ENCODE results near the gene SLC25A48. TPM values are rescaled to one million over a fixed set of nuclear protein-coding genes. Genes with fewer than 3 reads are reported as not detected.

SLC25A48 gene
- total and polyA plus RNA-seq, 2 donors (not counting 1 experiment from before 2014, with no cell fraction given): not detected

- Histone ChIP-seq H4K20me1 (ENCODE audit: control insufficient read depth, extremely low read depth, insufficient read depth, low read length) (no peaks in the 10 kb centered on the region), H3K4me3 (replicated peaks in 1 of 4; ENCODE audit: control extremely low read depth in 1 of 4, insufficient read depth in 1 of 4, low read depth in 3 of 4, low read length in 4 of 4) (no peak overlapping the region), H3K4me1 (ENCODE audit: control insufficient read depth, extremely low read depth, insufficient read depth, low read length) (no peaks in the 10 kb centered on the region), H3K27ac (ENCODE audit: insufficient read depth, low read length) (no peak overlapping the region), H2AFZ (ENCODE audit: low read length) (no peak overlapping the region), H3K27me3 (ENCODE audit: control insufficient read depth, insufficient read depth, low read length) (peaks cover 7% of the 10 kb centered on the region), H3K4me2 (ENCODE audit: extremely low read depth, insufficient read depth, low read length) (no peak overlapping the region), H3K79me2 (ENCODE audit: control insufficient read depth, insufficient read depth, low read length) (no peaks in the 10 kb centered on the region), H3K36me3 (ENCODE audit: control insufficient read depth, insufficient read depth, low read length) (no peaks in the 10 kb centered on the region), H3K9ac (ENCODE audit: insufficient read depth, low read length) (no peak overlapping the region), H3K9me3 (ENCODE audit: control insufficient read depth, insufficient read depth, low read depth, low read length) (no peaks in the 10 kb centered on the region)
- DNase-seq (ENCODE audit: low read depth in 2 of 2): no peak
- no peak for TF ChIP-seq EZH2 (IDR thresholded peaks at IDR 0.05; ENCODE audit: low read length, missing control alignments)
- no peak for TF ChIP-seq CTCF (conservative IDR thresholded peaks at IDR 0.05 in 1 of 2, IDR thresholded peaks at IDR 0.05 in 1 of 2; ENCODE audit: low read depth in 1 of 2, low read length in 2 of 2)
Observed at GRCh38 chr5:135894789-135895188, 60.3 kb downstream of the SLC25A48 start.

GRCh38 chr5:135895474-135896006 is 61.1 kb downstream of the SLC25A48 start, which contains the start of gene IL9:
Gene IL9 (minus strand): TSS chr5:135895841. CDS start chr5:135895816, 25 bp downstream.
- Histone ChIP-seq H3K79me2 (ENCODE audit: control insufficient read depth, insufficient read depth, low read length) (no peaks in the 10 kb centered on the region), H3K4me2 (ENCODE audit: extremely low read depth, insufficient read depth, low read length) (no peak within 1 kb of the TSS), H3K36me3 (ENCODE audit: control insufficient read depth, insufficient read depth, low read length) (no peaks in the 10 kb centered on the region), H3K4me1 (ENCODE audit: control insufficient read depth, extremely low read depth, insufficient read depth, low read length) (no peaks in the 10 kb centered on the region), H3K27me3 (ENCODE audit: control insufficient read depth, insufficient read depth, low read length) (peaks cover 7% of the 10 kb centered on the region), H3K27ac (ENCODE audit: insufficient read depth, low read length) (no peak within 1 kb of the TSS), H3K9ac (ENCODE audit: insufficient read depth, low read length) (no peak within 1 kb of the TSS), H4K20me1 (ENCODE audit: control insufficient read depth, extremely low read depth, insufficient read depth, low read length) (no peaks in the 10 kb centered on the region), H3K9me3 (ENCODE audit: control insufficient read depth, insufficient read depth, low read depth, low read length) (no peaks in the 10 kb centered on the region), H3K4me3 (replicated peaks in 1 of 4; ENCODE audit: control extremely low read depth in 1 of 4, insufficient read depth in 1 of 4, low read depth in 3 of 4, low read length in 4 of 4) (no peak within 1 kb of the TSS), H2AFZ (ENCODE audit: low read length) (no peak within 1 kb of the TSS)
- TF ChIP-seq CTCF (conservative IDR thresholded peaks at IDR 0.05 in 1 of 2, IDR thresholded peaks at IDR 0.05 in 1 of 2; ENCODE audit: low read depth in 1 of 2, low read length in 2 of 2) (no peak), EZH2 (IDR thresholded peaks at IDR 0.05; ENCODE audit: low read length, missing control alignments) (no peak)
- no peak for DNase-seq (ENCODE audit: low read depth in 2 of 2)

GRCh38 chr5:135898651-135899050 is 64.2 kb downstream of the SLC25A48 start:
- Histone ChIP-seq H3K4me3 (replicated peaks in 1 of 4; ENCODE audit: control extremely low read depth in 1 of 4, insufficient read depth in 1 of 4, low read depth in 3 of 4, low read length in 4 of 4) (no peak overlapping the region), H4K20me1 (ENCODE audit: control insufficient read depth, extremely low read depth, insufficient read depth, low read length) (no peaks in the 10 kb centered on the region), H3K27me3 (ENCODE audit: control insufficient read depth, insufficient read depth, low read length) (peaks cover 7% of the 10 kb centered on the region), H3K27ac (ENCODE audit: insufficient read depth, low read length) (no peak overlapping the region), H3K9ac (ENCODE audit: insufficient read depth, low read length) (no peak overlapping the region), H2AFZ (ENCODE audit: low read length) (no peak overlapping the region), H3K79me2 (ENCODE audit: control insufficient read depth, insufficient read depth, low read length) (no peaks in the 10 kb centered on the region), H3K9me3 (ENCODE audit: control insufficient read depth, insufficient read depth, low read depth, low read length) (no peaks in the 10 kb centered on the region), H3K4me1 (ENCODE audit: control insufficient read depth, extremely low read depth, insufficient read depth, low read length) (no peaks in the 10 kb centered on the region), H3K4me2 (ENCODE audit: extremely low read depth, insufficient read depth, low read length) (no peak overlapping the region), H3K36me3 (ENCODE audit: control insufficient read depth, insufficient read depth, low read length) (no peaks in the 10 kb centered on the region)
- TF ChIP-seq EZH2 (IDR thresholded peaks at IDR 0.05; ENCODE audit: low read length, missing control alignments): no peak
- no peak for TF ChIP-seq CTCF (conservative IDR thresholded peaks at IDR 0.05 in 1 of 2, IDR thresholded peaks at IDR 0.05 in 1 of 2; ENCODE audit: low read depth in 1 of 2, low read length in 2 of 2)
- no peak for DNase-seq (ENCODE audit: low read depth in 2 of 2)

Measured in fibroblast of lung (primary cell).